Endodermal cell (in vitro differentiated cells): ENCODE data around the gene DNAJA3. TPM values are rescaled to one million over a fixed set of nuclear protein-coding genes. Genes with fewer than 3 reads are reported as not detected.

Experiments
- DNase-seq: peaks from one replicate; pipeline ENCODE4 v3.0.0-alpha.2; 2017
- H3K27ac ChIP-seq: 2 replicates; pipeline ENCODE4 v1.5.1; 2013; ENCODE audit warnings: mild to moderate bottlenecking, low read depth, low read length, moderate library complexity
- H3K27me3 ChIP-seq: 2 replicates; pipeline ENCODE4 v1.6.1; 2013; ENCODE audit warnings: mild to moderate bottlenecking, low read length, moderate library complexity; ENCODE audit not compliant: insufficient read depth, control insufficient read depth, poor library complexity, severe bottlenecking
- H3K36me3 ChIP-seq: 2 replicates; pipeline ENCODE4 v1.7.0; 2013; ENCODE audit warnings: mild to moderate bottlenecking, low read length, moderate library complexity; ENCODE audit not compliant: control insufficient read depth, insufficient read depth
- H3K4me1 ChIP-seq: one replicate; pipeline ENCODE4 v1.7.0; 2013; ENCODE audit warnings: low read length; ENCODE audit not compliant: control insufficient read depth, insufficient read depth
- H3K4me3 ChIP-seq: 2 replicates; pipeline ENCODE4 v1.5.1; 2013; ENCODE audit warnings: mild to moderate bottlenecking, low read length, moderate library complexity
- H3K9ac ChIP-seq: 2 replicates; pipeline ENCODE4 v1.6.1; 2013; ENCODE audit warnings: mild to moderate bottlenecking, low read length, moderate library complexity; ENCODE audit not compliant: poor library complexity, severe bottlenecking; ENCODE audit errors: extremely low read depth
- H3K9me3 ChIP-seq: 2 replicates; pipeline ENCODE4 v1.6.1; 2013; ENCODE audit warnings: mild to moderate bottlenecking, low read length, moderate library complexity; ENCODE audit not compliant: control insufficient read depth
- H3K27ac Mint-ChIP-seq: 2 replicates; pipeline ENCODE4 v1.8.0; 2020; ENCODE audit warnings: mixed read lengths
- H3K27me3 Mint-ChIP-seq: 2 replicates; pipeline ENCODE4 v1.8.0; 2021; ENCODE audit warnings: mild to moderate bottlenecking, mixed read lengths; ENCODE audit not compliant: insufficient read depth
- H3K36me3 Mint-ChIP-seq: 2 replicates; pipeline ENCODE4 v1.8.0; 2020; ENCODE audit warnings: low read depth, mixed read lengths
- H3K4me1 Mint-ChIP-seq: 2 replicates; pipeline ENCODE4 v1.8.0; 2020; ENCODE audit warnings: mixed read lengths
- H3K4me3 Mint-ChIP-seq: 2 replicates; pipeline ENCODE4 v1.8.0; 2020; ENCODE audit warnings: mild to moderate bottlenecking, moderate library complexity, mixed read lengths
- H3K9me3 Mint-ChIP-seq: 2 replicates; pipeline ENCODE4 v1.8.0; 2020; ENCODE audit warnings: mild to moderate bottlenecking, mixed read lengths
- CTCF ChIP-seq: fragments of 200-600 bp; sonication (generic); conservative IDR thresholded peaks from 2 replicates; pipeline ENCODE4 v1.5.0; 2021; ENCODE audit warnings: antibody characterized with exemption, mild to moderate bottlenecking
- WGBS, 2 experiments: methylation state at CpG; one replicate each; pipeline versions ENCODE4 v1.1.5 to v1.1.7; 2013; ENCODE audit warnings: missing lambda C conversion rate in 2 of 2, mixed read lengths in 1 of 2; ENCODE audit not compliant: insufficient coverage in 1 of 2, insufficient read length in 1 of 2; 5-methylcytosine and 5-hydroxymethylcytosine counted together
- total RNA-seq, 2 donors: library from RNA; stranded (reverse); fragmentation: NEBNext Ultra II Directional in 1 of 2; extraction: Animal tissue kit (Norgen Biotek cat#: 25700) in 1 of 2; gene quantifications; 2 replicates in 1 of 2; 3 replicates in 1 of 2; pipeline ENCODE4 v1.2.1, GENCODE V29; 2021

The DNAJA3 gene
- total RNA-seq, 2 donors from 2014 or later, result 37.4 to 38.5 TPM

- H3K27me3 Mint-ChIP-seq, result no peaks in the 10 kb centered on the region
- no peak overlapping the region for H3K27ac Mint-ChIP-seq
- WGBS, 2 experiments, result 40 to 71% methylated on average over 1 to 3 of the region's 3 CpGs
- Histone ChIP-seq H3K27ac (no peak overlapping the region), H3K27me3 (no peaks in the 10 kb centered on the region), H3K4me1 (peaks cover 19% of the 10 kb centered on the region), H3K4me3 (no peak overlapping the region), H3K9me3 (no peaks in the 10 kb centered on the region), H3K9ac (no peak overlapping the region), H3K36me3 (peaks cover 12% of the 10 kb centered on the region)
- TF ChIP-seq CTCF, result no peak
- no peak for DNase-seq
- peaks cover 43% of the 10 kb centered on the region for H3K4me1 Mint-ChIP-seq
- H3K36me3 Mint-ChIP-seq, result no peaks in the 10 kb centered on the region
- no peak overlapping the region for H3K4me3 Mint-ChIP-seq
- no peaks in the 10 kb centered on the region for H3K9me3 Mint-ChIP-seq
Observed at GRCh38 chr16:4500272-4500671, 74.6 kb downstream of the DNAJA3 start.

- WGBS, 2 experiments, result 70 to 89% methylated on average over 3 to 5 of the region's 5 CpGs
- no peaks in the 10 kb centered on the region for H3K9me3 Mint-ChIP-seq
- H3K4me1 Mint-ChIP-seq, result peaks cover 43% of the 10 kb centered on the region
- Histone ChIP-seq H3K36me3 (peaks cover 7% of the 10 kb centered on the region), H3K27ac (no peak overlapping the region), H3K4me1 (peaks cover 19% of the 10 kb centered on the region), H3K4me3 (no peak overlapping the region), H3K27me3 (no peaks in the 10 kb centered on the region), H3K9me3 (no peaks in the 10 kb centered on the region), H3K9ac (no peak overlapping the region)
- no peaks in the 10 kb centered on the region for H3K27me3 Mint-ChIP-seq
- H3K4me3 Mint-ChIP-seq, result no peak overlapping the region
- TF ChIP-seq CTCF, result no peak
- DNase-seq, result no peak
- no peaks in the 10 kb centered on the region for H3K36me3 Mint-ChIP-seq
- H3K27ac Mint-ChIP-seq, result peak overlapping the region; percentile 38
Observed at GRCh38 chr16:4501071-4501478, 75.4 kb downstream of the DNAJA3 start.

GRCh38 chr16:4505356-4506147 is 79.9 kb downstream of the DNAJA3 start:
- Histone ChIP-seq H3K4me1 (peaks cover 10% of the 10 kb centered on the region), H3K9ac (no peak overlapping the region), H3K36me3 (peaks cover 38% of the 10 kb centered on the region), H3K27ac (no peak overlapping the region), H3K4me3 (no peak overlapping the region), H3K9me3 (no peaks in the 10 kb centered on the region), H3K27me3 (no peaks in the 10 kb centered on the region)
- Mint-ChIP-seq H3K27me3 (no peaks in the 10 kb centered on the region), H3K27ac (no peak overlapping the region), H3K9me3 (no peaks in the 10 kb centered on the region), H3K4me1 (peaks cover 19% of the 10 kb centered on the region), H3K36me3 (peaks cover 7% of the 10 kb centered on the region), H3K4me3 (no peak overlapping the region)
- TF ChIP-seq CTCF, result no peak
- DNase-seq, result no peak
- WGBS, 2 experiments, result 89 to 91% methylated on average over 7 to 13 of the region's 13 CpGs

Other genes starting within 250 kb of the DNAJA3 start
- gene SRL, start 183.8 kb upstream of the DNAJA3 start, total RNA-seq, result not detected
- 10 to 100 TPM; 28.2 to 30.1 TPM for gene TFAP4, start 152.8 kb upstream of the DNAJA3 start, total RNA-seq
- gene GLIS2, start 109.8 kb upstream of the DNAJA3 start, total RNA-seq, result 10 to 100 TPM in 1 of 2 donors, 1 to 10 TPM in 1; 9.1 to 13.2 TPM
- 10 to 100 TPM; 57.7 to 66.2 TPM for gene PAM16, start 74.5 kb upstream of the DNAJA3 start, total RNA-seq
- gene VASN, start 54.0 kb upstream of the DNAJA3 start, total RNA-seq, result 10 to 100 TPM; 10.4 to 12.1 TPM
- 10 to 100 TPM; 32.5 to 37.5 TPM for gene CORO7, start 9.3 kb upstream of the DNAJA3 start, total RNA-seq
- 10 to 100 TPM; 56.9 to 75.2 TPM for gene NMRAL1, start 48.8 kb downstream of the DNAJA3 start, total RNA-seq
- 10 to 100 TPM; 26.3 to 27.7 TPM for gene HMOX2, start 50.5 kb downstream of the DNAJA3 start, total RNA-seq
- 10 to 100 TPM; 41.8 to 64.4 TPM for gene CDIP1, start 112.9 kb downstream of the DNAJA3 start, total RNA-seq
- 1 to 10 TPM; 1.5 to 1.6 TPM for gene C16orf96, start 130.5 kb downstream of the DNAJA3 start, total RNA-seq
- 10 to 100 TPM; 46.8 to 49.6 TPM for gene UBALD1, start 189.0 kb downstream of the DNAJA3 start, total RNA-seq
- 10 to 100 TPM; 66.9 to 71.4 TPM for gene MGRN1, start 199.0 kb downstream of the DNAJA3 start, total RNA-seq